ENCODE data around the gene KLHDC2.
"Not testable (repeated sequence)": the region's sequence is repeated elsewhere in the genome, so short reads cannot be mapped to it uniquely, and the experiment has no call there.

KLHDC2 gene

DNA sequence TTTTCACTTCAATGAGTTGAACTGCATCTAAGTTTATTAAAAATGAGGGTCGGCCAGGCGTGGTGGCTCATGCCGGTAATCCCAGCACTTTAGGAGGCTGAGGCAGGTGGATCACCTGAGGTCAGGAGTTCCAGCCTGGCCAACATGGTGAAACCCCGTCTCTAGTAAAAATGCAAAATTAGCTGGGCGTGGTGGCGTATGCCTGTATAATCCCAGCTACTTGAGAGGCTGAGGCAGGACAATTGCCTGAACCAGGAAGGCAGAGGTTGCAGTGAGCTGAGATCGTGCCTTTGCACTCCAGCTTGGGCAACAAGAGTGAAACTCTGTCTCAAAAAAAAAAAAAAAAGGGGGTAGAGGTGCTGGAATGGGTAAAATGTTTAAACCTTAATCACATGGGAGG is 13.1 kb downstream of the KLHDC2 start:
- DNase-seq (ENCODE audit: low spot score): not testable (repeated sequence)

GRCh38 chr14:49783394-49784014 is 15.6 kb downstream of the KLHDC2 start:
- DNase-seq (ENCODE audit: low spot score): no peak

DNA sequence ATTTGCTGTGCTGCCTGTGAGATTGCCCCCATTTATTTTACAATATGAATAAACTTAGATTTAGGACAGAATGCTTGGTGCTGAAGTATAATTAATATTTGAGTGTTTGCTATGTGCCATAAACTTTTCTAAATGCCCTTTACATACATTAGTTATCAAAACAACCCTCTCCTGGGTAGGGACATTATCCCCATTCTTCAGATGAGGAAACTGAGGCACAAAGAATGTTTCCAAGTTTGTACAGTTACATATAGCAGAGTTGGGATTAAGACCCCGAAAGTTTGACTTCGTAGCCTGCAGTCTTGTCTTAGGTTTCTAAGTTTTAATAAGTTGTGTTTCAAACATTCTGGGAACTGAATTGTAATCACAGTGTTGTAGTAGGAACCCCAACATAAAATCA is 18.4 kb downstream of the KLHDC2 start:
- no peak for DNase-seq (ENCODE audit: low spot score)

DNA sequence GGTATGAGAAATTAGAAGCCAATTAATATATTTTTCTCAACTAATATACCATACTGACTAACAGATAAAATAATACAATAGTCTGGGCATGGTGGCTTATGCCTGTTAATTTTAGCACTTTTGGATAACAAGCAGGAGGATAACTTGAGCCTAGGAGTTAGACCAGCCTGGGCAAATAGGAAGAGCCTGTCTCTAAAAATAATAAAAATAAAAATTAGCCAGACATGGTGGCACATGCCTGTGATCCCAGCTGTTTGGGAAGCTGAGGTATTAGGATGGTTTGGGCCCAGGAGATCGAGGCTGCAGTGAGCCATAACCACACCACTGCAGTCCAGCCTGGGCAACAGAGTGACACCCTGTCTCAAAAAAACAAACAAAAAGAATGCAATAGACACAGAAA is 24.7 kb downstream of the KLHDC2 start:
- no peak for DNase-seq (ENCODE audit: low spot score)

GRCh38 chr14:49796025-49796424 is 28.1 kb downstream of the KLHDC2 start:
- DNase-seq (ENCODE audit: low spot score): no peak

DNA sequence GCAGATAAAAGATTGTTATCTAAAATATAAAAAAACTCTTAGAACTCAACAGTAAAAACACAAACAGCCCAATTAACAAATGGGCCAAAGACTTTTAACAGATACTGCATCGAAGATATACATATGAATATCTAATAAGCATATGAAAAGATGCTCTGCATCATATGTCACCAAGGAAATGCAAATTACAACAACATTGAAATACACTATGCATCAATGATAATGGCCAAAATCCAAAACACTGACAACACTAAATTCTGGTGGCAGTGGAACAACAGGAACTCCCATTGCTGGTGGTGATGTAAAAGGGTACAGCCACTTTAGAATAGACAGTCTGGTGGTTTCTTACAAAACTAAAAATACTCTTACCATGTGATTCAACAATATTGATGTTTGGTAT is 40.8 kb downstream of the KLHDC2 start:
- no peak for DNase-seq (ENCODE audit: low spot score)

DNA sequence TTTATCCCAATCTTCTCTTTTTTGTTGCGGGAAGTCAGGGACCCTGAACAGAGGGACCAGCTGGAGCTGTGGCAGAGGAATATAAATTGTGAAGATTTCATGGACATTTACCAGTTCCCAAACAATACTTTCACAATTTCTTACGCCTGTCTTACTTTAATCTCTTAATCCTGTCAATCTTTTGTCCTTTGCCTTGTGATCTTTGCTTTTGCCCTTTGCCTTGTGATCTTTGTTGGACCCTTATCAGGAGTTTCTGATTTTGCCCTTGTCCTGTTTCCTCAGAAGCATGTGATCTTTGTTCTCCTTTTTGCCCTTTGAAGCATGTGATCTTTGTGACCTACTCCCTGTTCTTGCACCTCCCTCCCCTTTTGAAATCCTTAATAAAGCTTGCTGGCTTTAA is 48.2 kb downstream of the KLHDC2 start:
- DNase-seq (ENCODE audit: low spot score): not testable (repeated sequence)

DNA sequence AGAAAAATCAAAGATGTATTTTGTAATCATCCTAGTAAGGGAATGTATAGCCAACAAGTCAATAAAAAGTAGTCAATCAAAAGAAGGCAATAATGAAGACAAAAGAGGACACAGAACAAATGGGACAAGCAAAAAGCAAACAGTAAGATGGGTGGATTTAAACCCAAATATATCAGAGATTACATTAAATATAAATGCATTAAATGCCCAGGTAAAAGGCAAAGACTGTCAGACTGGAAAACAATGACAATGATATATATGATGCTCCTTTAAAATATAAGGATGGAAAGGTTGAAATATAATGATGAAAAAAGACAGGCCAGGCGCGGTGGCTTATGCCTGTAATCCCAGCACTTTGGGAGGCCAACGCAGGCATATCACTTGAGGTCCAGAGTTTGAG is 48.9 kb downstream of the KLHDC2 start:
- no peak for DNase-seq (ENCODE audit: low spot score)

DNA sequence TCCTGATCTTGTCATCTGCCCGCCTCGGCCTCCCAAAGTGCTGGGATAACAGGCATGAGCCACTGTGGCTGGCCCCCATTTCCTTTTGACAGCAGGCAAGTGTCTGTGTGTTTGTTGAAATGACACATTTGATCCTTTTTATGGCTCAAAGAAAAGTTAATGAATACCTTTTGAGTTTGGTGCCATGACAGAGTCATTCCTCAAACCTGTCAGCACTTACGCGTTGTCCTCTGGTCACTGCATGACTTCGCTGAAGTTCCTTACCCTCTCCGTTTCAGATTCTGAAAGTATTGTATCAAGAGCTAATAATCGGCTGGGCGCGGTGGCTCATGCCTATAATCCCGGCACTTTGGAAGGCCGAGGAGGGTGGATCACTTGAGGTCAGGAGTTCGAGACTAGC is 52.2 kb downstream of the KLHDC2 start:
- DNase-seq (ENCODE audit: low spot score): no peak

- no peak for DNase-seq (ENCODE audit: low spot score)
Measured at GRCh38 chr14:49828640-49829039, 60.7 kb downstream of the KLHDC2 start.

All from HuH-7 (cell line).